GM13977 (cell line): ENCODE data around the gene TXN.
A peak's percentile ranks its signal among the peaks of the same experiment; 100 is the strongest.

Source experiments
- DNase-seq: peaks from one replicate; pipeline ENCODE4 v3.0.0; 2012; ENCODE audit warnings: low spot score
- in situ Hi-C: fragments of 300-500 bp; cut with MboI; formaldehyde crosslinking; loops from one replicate; pipeline ENCODE4 v1.12.0; 2022; ENCODE audit warnings: low sequenced_read_pairs, low pct_unique_long_range_greater_than_20kb, mixed read lengths, inconsistent platforms; ENCODE audit not compliant: unreplicated experiment
- TF ChIP-seq, protein P1 (sequence below): IDR thresholded peaks from 2 replicates; pipeline ENCODE4 v1.5.1; 2012; ENCODE audit warnings: mild to moderate bottlenecking, control low read depth; ENCODE audit not compliant: insufficient read depth; ENCODE audit errors: extremely low read depth, missing control alignments

Gene TXN

DNA sequence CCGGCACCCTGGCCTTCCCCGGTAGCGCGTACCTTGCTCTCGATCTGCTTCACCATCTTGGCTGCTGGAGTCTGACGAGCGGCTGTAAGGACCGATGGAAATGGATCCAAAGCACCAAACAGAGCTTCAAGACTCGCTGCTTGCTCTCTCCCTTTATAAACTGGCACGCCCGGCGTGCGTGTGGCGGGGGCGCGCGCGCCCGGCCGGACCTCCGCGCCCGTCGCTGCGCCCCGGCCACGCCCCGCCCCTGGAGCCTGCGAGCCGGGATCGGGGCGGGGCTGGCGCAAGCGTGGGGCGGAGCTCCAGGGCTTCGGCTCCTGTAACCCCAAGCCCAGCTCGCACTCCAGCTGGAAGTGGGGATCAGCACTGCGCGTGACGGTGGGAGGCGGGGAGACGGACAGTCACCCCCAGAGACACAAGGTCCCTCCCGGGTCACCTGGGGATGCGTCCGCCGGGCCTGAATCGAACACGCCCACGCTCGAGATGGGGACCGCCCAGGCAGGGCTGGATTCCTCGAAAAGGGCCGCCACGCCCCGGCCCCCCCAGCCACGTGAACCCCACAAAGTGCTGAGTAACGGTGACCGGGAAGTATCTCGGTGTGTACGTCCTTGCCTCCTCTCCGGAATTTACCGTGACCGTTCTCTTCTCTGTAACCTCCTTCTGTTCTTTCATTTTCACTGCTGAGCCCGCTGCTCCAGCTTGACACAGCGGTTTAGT is at the start of gene TXN:
Gene TXN, minus strand, starts transcription at position 128 of the 717 bp plus-strand sequence. Its CDS starts 72 bp downstream, at position 56.
- in situ Hi-C loops: no loop called here
- peak; percentile 89 for DNase-seq
- TF ChIP-seq, protein P1, sequence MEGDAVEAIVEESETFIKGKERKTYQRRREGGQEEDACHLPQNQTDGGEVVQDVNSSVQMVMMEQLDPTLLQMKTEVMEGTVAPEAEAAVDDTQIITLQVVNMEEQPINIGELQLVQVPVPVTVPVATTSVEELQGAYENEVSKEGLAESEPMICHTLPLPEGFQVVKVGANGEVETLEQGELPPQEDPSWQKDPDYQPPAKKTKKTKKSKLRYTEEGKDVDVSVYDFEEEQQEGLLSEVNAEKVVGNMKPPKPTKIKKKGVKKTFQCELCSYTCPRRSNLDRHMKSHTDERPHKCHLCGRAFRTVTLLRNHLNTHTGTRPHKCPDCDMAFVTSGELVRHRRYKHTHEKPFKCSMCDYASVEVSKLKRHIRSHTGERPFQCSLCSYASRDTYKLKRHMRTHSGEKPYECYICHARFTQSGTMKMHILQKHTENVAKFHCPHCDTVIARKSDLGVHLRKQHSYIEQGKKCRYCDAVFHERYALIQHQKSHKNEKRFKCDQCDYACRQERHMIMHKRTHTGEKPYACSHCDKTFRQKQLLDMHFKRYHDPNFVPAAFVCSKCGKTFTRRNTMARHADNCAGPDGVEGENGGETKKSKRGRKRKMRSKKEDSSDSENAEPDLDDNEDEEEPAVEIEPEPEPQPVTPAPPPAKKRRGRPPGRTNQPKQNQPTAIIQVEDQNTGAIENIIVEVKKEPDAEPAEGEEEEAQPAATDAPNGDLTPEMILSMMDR: no peak

- in situ Hi-C loops: no loop called here
- DNase-seq: no peak
- TF ChIP-seq, protein P1: no peak
Measured at GRCh38 chr9:110303133-110303532, 46.8 kb upstream of the TXN start.

DNA sequence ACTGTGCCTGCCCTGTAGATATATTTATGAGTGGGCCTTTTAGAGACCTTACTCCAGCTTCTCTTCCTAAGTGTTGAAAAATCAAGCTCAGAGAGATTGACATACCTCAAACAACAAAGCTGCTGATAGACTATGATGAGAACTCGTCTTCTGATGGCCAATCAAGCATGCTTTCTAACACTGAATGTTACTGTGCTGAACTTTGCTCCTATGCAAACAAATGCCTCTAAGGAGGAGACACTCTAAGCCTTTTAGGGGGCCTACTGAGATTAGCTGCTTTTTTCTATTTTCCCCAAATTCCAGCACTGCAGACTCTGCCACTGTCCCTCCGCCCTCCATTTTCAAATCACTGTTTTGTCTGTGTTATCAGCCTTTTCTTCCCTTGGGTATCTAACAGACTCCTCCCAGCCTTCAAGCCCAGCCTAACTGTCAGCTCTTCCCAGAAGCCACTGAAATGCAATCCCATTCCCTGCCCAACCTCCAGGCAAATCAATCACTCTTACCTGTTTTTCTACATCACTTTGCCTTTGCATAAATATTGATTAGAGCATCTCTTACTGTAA is 41.8 kb upstream of the TXN start:
- DNase-seq: no peak
- in situ Hi-C loops: no loop called here
- TF ChIP-seq, protein P1: no peak

GRCh38 chr9:110293248-110293647 is 36.9 kb upstream of the TXN start:
- TF ChIP-seq, protein P1: no peak
- no peak for DNase-seq
- in situ Hi-C loops: no loop called here

GRCh38 chr9:110291921-110292557 is 35.7 kb upstream of the TXN start:
- no peak for DNase-seq
- TF ChIP-seq, protein P1: no peak
- in situ Hi-C loops: no loop called here

- in situ Hi-C loops: no loop called here
- DNase-seq: no peak
- TF ChIP-seq, protein P1: no peak
Measured at GRCh38 chr9:110290001-110290400, 33.7 kb upstream of the TXN start.
